ENCODE measurements around the gene SLC39A1.

DNA sequence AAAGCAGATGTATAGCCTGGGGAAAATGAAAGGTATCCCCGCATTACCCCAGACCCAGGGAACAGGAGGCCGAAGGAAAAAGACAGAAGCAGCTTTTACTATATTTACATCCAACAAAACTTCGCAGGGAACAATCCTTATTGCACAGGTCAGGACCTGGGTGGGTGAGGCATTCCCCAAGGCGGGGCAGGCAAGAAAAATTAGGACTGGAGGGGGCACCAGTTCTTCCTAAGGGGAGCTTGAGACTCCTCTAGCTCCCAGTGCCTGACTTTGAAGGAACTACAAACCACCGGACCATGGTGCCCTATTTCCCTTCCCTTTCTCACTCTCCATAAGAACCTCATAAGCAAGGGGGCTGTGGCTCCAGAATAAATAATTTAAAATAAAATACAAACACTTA lies 33.9 kb downstream of the SLC39A1 start:
- TF ChIP-seq, protein P1, sequence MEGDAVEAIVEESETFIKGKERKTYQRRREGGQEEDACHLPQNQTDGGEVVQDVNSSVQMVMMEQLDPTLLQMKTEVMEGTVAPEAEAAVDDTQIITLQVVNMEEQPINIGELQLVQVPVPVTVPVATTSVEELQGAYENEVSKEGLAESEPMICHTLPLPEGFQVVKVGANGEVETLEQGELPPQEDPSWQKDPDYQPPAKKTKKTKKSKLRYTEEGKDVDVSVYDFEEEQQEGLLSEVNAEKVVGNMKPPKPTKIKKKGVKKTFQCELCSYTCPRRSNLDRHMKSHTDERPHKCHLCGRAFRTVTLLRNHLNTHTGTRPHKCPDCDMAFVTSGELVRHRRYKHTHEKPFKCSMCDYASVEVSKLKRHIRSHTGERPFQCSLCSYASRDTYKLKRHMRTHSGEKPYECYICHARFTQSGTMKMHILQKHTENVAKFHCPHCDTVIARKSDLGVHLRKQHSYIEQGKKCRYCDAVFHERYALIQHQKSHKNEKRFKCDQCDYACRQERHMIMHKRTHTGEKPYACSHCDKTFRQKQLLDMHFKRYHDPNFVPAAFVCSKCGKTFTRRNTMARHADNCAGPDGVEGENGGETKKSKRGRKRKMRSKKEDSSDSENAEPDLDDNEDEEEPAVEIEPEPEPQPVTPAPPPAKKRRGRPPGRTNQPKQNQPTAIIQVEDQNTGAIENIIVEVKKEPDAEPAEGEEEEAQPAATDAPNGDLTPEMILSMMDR (IDR thresholded peaks at IDR 0.05 in 4 of 5, conservative IDR thresholded peaks at IDR 0.05 in 1 of 5), result no peak
- TF ChIP-seq POLR2A (IDR thresholded peaks at IDR 0.05), result no peak

All from gastrocnemius medialis (tissue), 4 donors.